Measurements from ENCODE around the gene FBXO44.
"Not testable (repeated sequence)": the region's sequence is repeated elsewhere in the genome, so short reads cannot be mapped to it uniquely, and the experiment has no call there.

FBXO44 gene

DNA sequence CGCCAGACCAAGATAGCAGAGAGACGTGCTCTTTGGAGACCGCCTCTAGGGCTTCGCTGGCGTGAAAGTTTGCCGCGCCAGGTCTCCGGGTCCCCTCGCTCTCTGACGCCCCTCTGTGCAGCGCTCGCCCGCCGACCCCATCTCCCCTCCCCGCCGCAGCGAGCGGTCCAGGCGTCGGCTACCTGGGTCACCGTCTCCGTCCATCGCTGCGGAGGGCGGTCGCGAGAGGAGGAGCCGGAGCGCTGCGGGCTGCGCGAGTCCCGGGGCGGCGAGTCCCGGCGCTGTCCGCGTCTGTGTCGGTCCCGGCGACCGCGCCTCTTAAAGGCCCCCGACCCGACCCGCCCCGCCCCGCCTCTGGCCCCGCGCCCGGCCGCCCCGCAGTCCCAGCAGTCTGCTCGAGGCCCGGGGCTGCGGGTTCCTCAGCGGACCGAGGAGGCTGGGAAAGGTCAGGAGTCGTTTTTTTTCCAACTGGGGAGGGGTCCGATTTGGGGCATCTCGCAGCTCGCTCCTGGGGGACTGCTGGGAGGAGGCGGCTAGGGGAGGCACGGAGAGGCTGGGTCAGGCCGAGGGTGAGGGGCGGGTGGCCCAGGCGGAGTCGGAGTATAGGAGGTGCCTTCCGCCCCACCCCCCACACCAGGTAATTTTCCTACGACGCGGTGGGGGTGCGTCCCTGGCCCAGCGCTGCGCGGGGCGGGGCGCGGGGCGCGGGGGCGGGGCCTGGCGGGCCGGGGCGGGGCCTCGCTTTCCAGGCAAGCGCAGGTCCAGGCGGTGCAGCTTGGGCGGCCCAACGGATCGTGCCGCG is at the start of gene FBXO44, which contains the start of gene FBXO2:
FBXO44 (plus strand) TSS at position 741 of the 802 bp plus-strand sequence. CDS start 959 bp downstream, outside the sequence.
FBXO2 (minus strand) TSS at position 293 of the 802 bp plus-strand sequence; CDS start at position 204, 89 bp downstream.
- peak; percentile 60 for ATAC-seq
- no peak for TF ChIP-seq ISL1 (CRISPR knock-in tag; IDR thresholded peaks at IDR 0.05)

- TF ChIP-seq ESRRG (CRISPR knock-in tag; IDR thresholded peaks at IDR 0.05) (no peak), ZNF8 (CRISPR knock-in tag; IDR thresholded peaks at IDR 0.05) (peak; percentile 86)
- no peak for ATAC-seq
Measured at GRCh38 chr1:11606775-11607174, 47.9 kb upstream of the FBXO44 start.

GRCh38 chr1:11608596-11609130 is 46.0 kb upstream of the FBXO44 start:
- not testable (repeated sequence) for ATAC-seq

DNA sequence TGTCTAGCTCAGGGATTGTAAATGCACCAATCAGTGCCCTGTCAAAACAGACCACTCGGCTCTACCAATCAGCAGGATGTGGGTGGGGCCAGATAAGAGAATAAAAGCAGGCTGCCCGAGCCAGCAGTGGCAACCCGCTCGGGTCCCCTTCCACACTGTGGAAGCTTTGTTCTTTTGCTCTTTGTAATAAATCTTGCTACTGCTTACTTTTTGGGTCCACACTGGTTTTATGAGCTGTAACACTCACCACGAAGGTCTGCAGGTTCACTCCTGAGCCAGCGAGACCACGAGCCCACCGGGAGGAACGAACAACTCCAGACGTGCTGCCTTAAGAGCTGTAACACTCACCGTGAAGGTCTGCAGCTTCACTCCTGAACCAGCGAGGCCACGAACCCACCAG is 45.3 kb upstream of the FBXO44 start:
- not testable (repeated sequence) for ATAC-seq

DNA sequence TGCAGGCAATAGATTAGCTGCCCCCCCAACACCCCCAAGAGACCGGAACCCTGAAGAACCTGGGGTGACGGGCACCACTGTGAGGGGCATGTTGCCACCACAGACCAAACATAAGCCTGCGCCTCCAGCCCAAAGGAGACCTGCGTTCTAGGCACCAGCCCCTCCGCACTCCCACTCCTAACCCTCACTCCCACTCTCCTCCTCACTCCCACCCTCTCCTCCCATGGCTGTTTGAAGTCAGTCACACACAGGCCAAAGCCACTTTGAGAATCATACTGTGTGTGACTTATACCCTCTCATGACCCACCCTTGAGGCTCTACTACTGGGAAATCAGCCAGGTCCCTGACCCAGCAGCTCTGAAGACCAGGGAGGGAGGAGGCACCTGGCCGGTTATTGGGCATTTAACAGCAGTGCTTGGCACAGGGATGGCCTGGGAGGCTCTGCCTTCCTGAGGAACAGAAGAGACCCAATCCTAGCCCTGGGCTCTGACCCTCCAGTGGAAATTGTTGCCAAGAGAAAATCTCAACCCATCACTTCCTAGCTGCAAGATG is 44.0 kb upstream of the FBXO44 start:
- TF ChIP-seq CSRNP3 (CRISPR knock-in tag; IDR thresholded peaks at IDR 0.05) (no peak), RARB (CRISPR knock-in tag; IDR thresholded peaks at IDR 0.05) (no peak), ARNTL (CRISPR knock-in tag; IDR thresholded peaks at IDR 0.05; ENCODE audit: borderline replicate concordance, low read depth) (no peak), BACH2 (CRISPR knock-in tag; IDR thresholded peaks at IDR 0.05; ENCODE audit: borderline replicate concordance) (no peak), ESRRG (CRISPR knock-in tag; IDR thresholded peaks at IDR 0.05) (no peak), ZNF70 (CRISPR knock-in tag; IDR thresholded peaks at IDR 0.05) (no peak), GLIS3 (CRISPR knock-in tag; IDR thresholded peaks at IDR 0.05) (no peak), PPARA (CRISPR knock-in tag; IDR thresholded peaks at IDR 0.05; ENCODE audit: borderline replicate concordance) (no peak), ISL1 (CRISPR knock-in tag; IDR thresholded peaks at IDR 0.05) (no peak), ZFP30 (CRISPR knock-in tag; IDR thresholded peaks at IDR 0.05) (no peak), TOX (CRISPR knock-in tag; IDR thresholded peaks at IDR 0.05; ENCODE audit: borderline replicate concordance) (no peak), CSDC2 (CRISPR knock-in tag; IDR thresholded peaks at IDR 0.05) (no peak), ZNF8 (CRISPR knock-in tag; IDR thresholded peaks at IDR 0.05) (no peak)
- TF ChIP-seq, protein P1, sequence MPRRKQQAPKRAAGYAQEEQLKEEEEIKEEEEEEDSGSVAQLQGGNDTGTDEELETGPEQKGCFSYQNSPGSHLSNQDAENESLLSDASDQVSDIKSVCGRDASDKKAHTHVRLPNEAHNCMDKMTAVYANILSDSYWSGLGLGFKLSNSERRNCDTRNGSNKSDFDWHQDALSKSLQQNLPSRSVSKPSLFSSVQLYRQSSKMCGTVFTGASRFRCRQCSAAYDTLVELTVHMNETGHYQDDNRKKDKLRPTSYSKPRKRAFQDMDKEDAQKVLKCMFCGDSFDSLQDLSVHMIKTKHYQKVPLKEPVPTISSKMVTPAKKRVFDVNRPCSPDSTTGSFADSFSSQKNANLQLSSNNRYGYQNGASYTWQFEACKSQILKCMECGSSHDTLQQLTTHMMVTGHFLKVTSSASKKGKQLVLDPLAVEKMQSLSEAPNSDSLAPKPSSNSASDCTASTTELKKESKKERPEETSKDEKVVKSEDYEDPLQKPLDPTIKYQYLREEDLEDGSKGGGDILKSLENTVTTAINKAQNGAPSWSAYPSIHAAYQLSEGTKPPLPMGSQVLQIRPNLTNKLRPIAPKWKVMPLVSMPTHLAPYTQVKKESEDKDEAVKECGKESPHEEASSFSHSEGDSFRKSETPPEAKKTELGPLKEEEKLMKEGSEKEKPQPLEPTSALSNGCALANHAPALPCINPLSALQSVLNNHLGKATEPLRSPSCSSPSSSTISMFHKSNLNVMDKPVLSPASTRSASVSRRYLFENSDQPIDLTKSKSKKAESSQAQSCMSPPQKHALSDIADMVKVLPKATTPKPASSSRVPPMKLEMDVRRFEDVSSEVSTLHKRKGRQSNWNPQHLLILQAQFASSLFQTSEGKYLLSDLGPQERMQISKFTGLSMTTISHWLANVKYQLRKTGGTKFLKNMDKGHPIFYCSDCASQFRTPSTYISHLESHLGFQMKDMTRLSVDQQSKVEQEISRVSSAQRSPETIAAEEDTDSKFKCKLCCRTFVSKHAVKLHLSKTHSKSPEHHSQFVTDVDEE (CRISPR knock-in tag; IDR thresholded peaks at IDR 0.05): no peak
- no peak for ATAC-seq

- TF ChIP-seq CSDC2 (CRISPR knock-in tag; IDR thresholded peaks at IDR 0.05) (no peak), ZNF70 (CRISPR knock-in tag; IDR thresholded peaks at IDR 0.05) (no peak), ISL1 (CRISPR knock-in tag; IDR thresholded peaks at IDR 0.05) (no peak), ZC3H10 (CRISPR knock-in tag; IDR thresholded peaks at IDR 0.05) (no peak), CREB5 (CRISPR knock-in tag; IDR thresholded peaks at IDR 0.05; ENCODE audit: low read depth) (no peak), ARNTL (CRISPR knock-in tag; IDR thresholded peaks at IDR 0.05; ENCODE audit: borderline replicate concordance, low read depth) (no peak), OSR1 (CRISPR knock-in tag; IDR thresholded peaks at IDR 0.05) (no peak), BACH2 (CRISPR knock-in tag; IDR thresholded peaks at IDR 0.05; ENCODE audit: borderline replicate concordance) (no peak)
- TF ChIP-seq, protein P1 (CRISPR knock-in tag; IDR thresholded peaks at IDR 0.05): no peak
- ATAC-seq: no peak
Measured at GRCh38 chr1:11611638-11612327, 42.9 kb upstream of the FBXO44 start.
